HepG2 (cell line): Measurements from ENCODE around the gene CACNA1D. TPM values are rescaled to one million over a fixed set of nuclear protein-coding genes. Genes with fewer than 3 reads are reported as not detected.
A peak's percentile ranks its signal among the peaks of the same experiment; 100 is the strongest.

ENCODE experiments used
- ATAC-seq: fragments of 200-7000 bp; cut with Tn5 transposase; 3 replicates; pipeline ENCODE4 v1.9.1; 2020; ENCODE audit warnings: mild to moderate bottlenecking, moderate library complexity
- BruUV-seq: library from RNA; stranded (reverse); fragments of 400-500 nt; replicated peaks from 2 replicates; lab custom pipeline; 2021; lab: Mats Ljungman, UMichigan
- CTCF ChIA-PET: fragments of 300-600 bp; formaldehyde crosslinking; extraction: SDS; loops from one replicate; lab custom pipeline; 2021; ENCODE audit warnings: low total read pairs, inconsistent platforms, low intra/inter-chr PET ratio; lab: Yijun Ruan, JAX
- POLR2A ChIA-PET: fragments of 350-600 bp; sonication (Branson Sonifier 250); formaldehyde crosslinking; loops from one replicate; lab custom pipeline; 2020; ENCODE audit warnings: antibody characterized with exemption, inconsistent platforms; lab: Yijun Ruan, JAX
- DNase-seq: peaks from one replicate; pipeline ENCODE4 v3.0.0-alpha.2; 2015; ENCODE audit warnings: low spot score
- FAIRE-seq: peaks from 3 replicates; lab custom pipeline; 2011; peaks lifted over from hg19 to GRCh38; lab: Jason Lieb, UNC
- H2AFZ ChIP-seq: one replicate; pipeline ENCODE4 v1.6.1; 2011; ENCODE audit warnings: low read length, inconsistent platforms
- H3K27ac ChIP-seq: fragments of 300-600 bp; 3 replicates; pipeline ENCODE4 v1.8.0; 2011; ENCODE audit warnings: mixed run types, mild to moderate bottlenecking, mixed read lengths, low read length, inconsistent platforms; ENCODE audit not compliant: insufficient read depth; ENCODE audit errors: extremely low read length
- H3K27me3 ChIP-seq, 2 experiments: fragments of 200-600 bp in 1 of 2; 2 replicates in 1 of 2; 3 replicates in 1 of 2; pipeline versions ENCODE4 v1.6.0 to v1.8.0; 2011; ENCODE audit warnings: low read length in 2 of 2, mild to moderate bottlenecking in 2 of 2, moderate library complexity in 2 of 2, inconsistent platforms in 1 of 2; ENCODE audit not compliant: insufficient read depth in 2 of 2, control insufficient read depth in 1 of 2
- H3K36me3 ChIP-seq, 2 experiments: fragments of 200-600 bp in 1 of 2; replicated peaks in 1 of 2; 2 replicates in 1 of 2; 3 replicates in 1 of 2; pipeline versions ENCODE4 v1.5.1 to v1.8.0; 2011; ENCODE audit warnings: low read length in 2 of 2, inconsistent platforms in 1 of 2; ENCODE audit not compliant: insufficient read depth in 2 of 2, control insufficient read depth in 1 of 2
- H3K4me1 ChIP-seq: 2 replicates; pipeline ENCODE4 v1.5.1; 2012; ENCODE audit warnings: low read length, inconsistent platforms; ENCODE audit not compliant: insufficient read depth
- H3K4me2 ChIP-seq: 2 replicates; pipeline ENCODE4 v1.6.0; 2011; ENCODE audit warnings: low read depth, low read length, inconsistent platforms
- H3K4me3 ChIP-seq, 3 experiments: fragments of 200-600 bp in 1 of 3; sonication (generic), shearing (Covaris generic) in 1 of 3; replicated peaks in 1 of 3; 2 replicates each; pipeline ENCODE4 v1.5.1; 2011 to 2016; ENCODE audit warnings: low read length in 3 of 3, inconsistent platforms in 2 of 3, low read depth in 2 of 3, mild to moderate bottlenecking in 2 of 3, control low read depth in 1 of 3, mixed read lengths in 1 of 3; ENCODE audit not compliant: insufficient read depth in 1 of 3
- H3K79me2 ChIP-seq: one replicate; pipeline ENCODE4 v1.6.1; 2011; ENCODE audit warnings: low read length, inconsistent platforms; ENCODE audit not compliant: insufficient read depth
- H3K9ac ChIP-seq: 2 replicates; pipeline ENCODE4 v1.6.0; 2011; ENCODE audit warnings: mild to moderate bottlenecking, low read depth, low read length, inconsistent platforms; ENCODE audit not compliant: insufficient read depth
- H3K9me3 ChIP-seq: 2 replicates; pipeline ENCODE4 v1.5.1; 2012; ENCODE audit warnings: mild to moderate bottlenecking, low read length
- H4K20me1 ChIP-seq: 2 replicates; pipeline ENCODE4 v1.6.0; 2011; ENCODE audit warnings: inconsistent platforms, mild to moderate bottlenecking, low read length, moderate library complexity; ENCODE audit not compliant: insufficient read depth
- CEBPB ChIP-seq: IDR thresholded peaks from 2 replicates; pipeline ENCODE4 v1.6.1; 2011; ENCODE audit warnings: low read depth, low read length, improper control_type of control experiment, borderline replicate concordance
- KLF15 ChIP-seq: sonication (generic); formaldehyde crosslinking; IDR thresholded peaks from 2 replicates; pipeline ENCODE4 v1.8.1; 2023; ENCODE audit warnings: borderline replicate concordance, mild to moderate bottlenecking, inconsistent platforms, missing genetic modification reagents, mixed read lengths
- NFKB2 ChIP-seq: sonication (generic); formaldehyde crosslinking; IDR thresholded peaks from 2 replicates; pipeline ENCODE4 v1.4.0; 2020; ENCODE audit warnings: missing genetic modification reagents, borderline replicate concordance
- NFKBIZ ChIP-seq: IDR thresholded peaks from 2 replicates; pipeline ENCODE4 v1.6.1; 2018; ENCODE audit warnings: missing genetic modification reagents, missing compliant biosample characterization
- SMAD1 ChIP-seq: sonication (generic); formaldehyde crosslinking; IDR thresholded peaks from 2 replicates; pipeline ENCODE4 v1.4.0; 2020; ENCODE audit warnings: missing genetic modification reagents, low read depth, mild to moderate bottlenecking, borderline replicate concordance
- SPEN ChIP-seq: sonication (generic); formaldehyde crosslinking; IDR thresholded peaks from 2 replicates; pipeline ENCODE4 v1.5.1; 2020; ENCODE audit warnings: low read depth, mild to moderate bottlenecking, missing genetic modification reagents
- TOE1 ChIP-seq: sonication (generic); formaldehyde crosslinking; IDR thresholded peaks from 2 replicates; pipeline ENCODE4 v1.4.0; 2020; ENCODE audit warnings: mild to moderate bottlenecking, missing genetic modification reagents
- ZFY ChIP-seq: sonication (generic); formaldehyde crosslinking; IDR thresholded peaks from 2 replicates; pipeline ENCODE4 v1.4.0; 2020; ENCODE audit warnings: missing genetic modification reagents
- ZMYM4 ChIP-seq: sonication (generic); formaldehyde crosslinking; IDR thresholded peaks from 2 replicates; pipeline ENCODE4 v1.8.1; 2023; ENCODE audit warnings: mild to moderate bottlenecking, missing genetic modification reagents
- ZNF274 ChIP-seq: sonication (generic); formaldehyde crosslinking; IDR thresholded peaks from 2 replicates; pipeline ENCODE4 v1.5.1; 2020; ENCODE audit warnings: mild to moderate bottlenecking, missing genetic modification reagents
- WGBS: methylation state at CpG from one replicate; pipeline ENCODE4 v1.1.6; 2017; ENCODE audit warnings: low lambda C conversion rate; 5-methylcytosine and 5-hydroxymethylcytosine counted together
- in situ Hi-C: cut with HindIII; loops from 2 replicates; pipeline ENCODE4 v1.10.0; 2017; ENCODE audit warnings: low pct_unique_long_range_greater_than_20kb; ENCODE audit not compliant: extremely low pct_ligation_motif_present
- intact Hi-C: fragments of 100-400 bp; cut with micrococcal nuclease; formaldehyde crosslinking; loops from one replicate; pipeline ENCODE4 v1.10.0; 2022; ENCODE audit not compliant: unreplicated experiment
- polyA plus RNA-seq, 8 experiments: library from polyadenylated mRNA; depleted of rRNA in 3 of 8; stranded (reverse) in 7 of 8; unstranded in 1 of 8; fragments of >200 nt; fragmentation: Illumina TruSeq in 4 of 8; extraction: Trizol in 4 of 8; gene quantifications; 2 replicates each; pipeline versions ENCODE4 v1.2.1 to v1.2.3, GENCODE V29; 2011 to 2016; ENCODE audit warnings: low read depth in 4 of 8, missing spikeins in 1 of 8, mixed read lengths in 1 of 8; ENCODE audit not compliant: insufficient read depth in 1 of 8
- total RNA-seq, 5 experiments: library from RNA; depleted of rRNA; stranded (reverse); fragments of >200 nt; fragmentation: Illumina TruSeq; extraction: Trizol; gene quantifications; 2 replicates each; pipeline ENCODE4 v1.2.3, GENCODE V29; 2016; ENCODE audit warnings: low read depth in 1 of 5
- TF ChIP-seq, protein P1 (sequence below): sonication (generic); formaldehyde crosslinking; IDR thresholded peaks from 2 replicates; pipeline ENCODE4 v1.5.0; 2020; ENCODE audit warnings: mild to moderate bottlenecking, missing genetic modification reagents, moderate library complexity
- TF ChIP-seq, protein P2 (sequence below): sonication (generic); formaldehyde crosslinking; IDR thresholded peaks from 2 replicates; pipeline ENCODE4 v1.9.0; 2021; ENCODE audit warnings: missing genetic modification reagents, borderline replicate concordance

The CACNA1D gene
- total and polyA plus RNA-seq, 2 of the 13 experiments (the other 11 are each of a cell fraction or from before 2014, with no cell fraction given): 0.26 to 0.38 TPM

DNA sequence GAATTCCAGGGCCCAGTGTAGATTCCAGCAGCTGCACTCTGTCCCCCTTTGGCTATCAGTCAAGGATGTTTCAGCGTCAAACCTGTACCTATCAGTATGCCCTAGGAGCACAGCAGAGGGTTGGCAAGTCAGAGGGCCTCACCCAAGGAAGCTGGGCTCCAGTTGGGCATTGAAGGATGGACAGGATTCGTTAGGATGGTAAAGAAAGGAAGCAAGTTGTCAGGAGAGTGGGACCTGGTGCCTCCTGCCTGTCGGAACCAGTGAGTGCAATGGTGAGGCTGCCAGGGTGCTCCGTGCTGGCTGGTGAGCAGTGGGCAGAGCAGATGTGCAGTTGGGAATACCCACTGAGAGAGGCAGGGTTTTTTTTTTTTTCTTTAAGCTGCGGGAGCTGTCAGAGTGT lies 194.6 kb downstream of the CACNA1D start:
- DNase-seq (no peak), FAIRE-seq (no peak), ATAC-seq (no peak)
- Histone ChIP-seq H3K9ac (no peak overlapping the region), H3K9me3 (no peaks in the 10 kb centered on the region), H2AFZ (no peak overlapping the region), H4K20me1 (no peaks in the 10 kb centered on the region), H3K79me2 (no peaks in the 10 kb centered on the region), H3K36me3 (no peaks in the 10 kb centered on the region), H3K4me2 (no peak overlapping the region), H3K4me1 (peaks cover 9% of the 10 kb centered on the region), H3K27ac (no peak overlapping the region), H3K27me3 (no peaks in the 10 kb centered on the region), H3K4me3 (no peak overlapping the region)
- TF ChIP-seq, protein P1, sequence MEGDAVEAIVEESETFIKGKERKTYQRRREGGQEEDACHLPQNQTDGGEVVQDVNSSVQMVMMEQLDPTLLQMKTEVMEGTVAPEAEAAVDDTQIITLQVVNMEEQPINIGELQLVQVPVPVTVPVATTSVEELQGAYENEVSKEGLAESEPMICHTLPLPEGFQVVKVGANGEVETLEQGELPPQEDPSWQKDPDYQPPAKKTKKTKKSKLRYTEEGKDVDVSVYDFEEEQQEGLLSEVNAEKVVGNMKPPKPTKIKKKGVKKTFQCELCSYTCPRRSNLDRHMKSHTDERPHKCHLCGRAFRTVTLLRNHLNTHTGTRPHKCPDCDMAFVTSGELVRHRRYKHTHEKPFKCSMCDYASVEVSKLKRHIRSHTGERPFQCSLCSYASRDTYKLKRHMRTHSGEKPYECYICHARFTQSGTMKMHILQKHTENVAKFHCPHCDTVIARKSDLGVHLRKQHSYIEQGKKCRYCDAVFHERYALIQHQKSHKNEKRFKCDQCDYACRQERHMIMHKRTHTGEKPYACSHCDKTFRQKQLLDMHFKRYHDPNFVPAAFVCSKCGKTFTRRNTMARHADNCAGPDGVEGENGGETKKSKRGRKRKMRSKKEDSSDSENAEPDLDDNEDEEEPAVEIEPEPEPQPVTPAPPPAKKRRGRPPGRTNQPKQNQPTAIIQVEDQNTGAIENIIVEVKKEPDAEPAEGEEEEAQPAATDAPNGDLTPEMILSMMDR (CRISPR knock-in tag): 0 out of 2 replicates have a peak, but pooled peaks have one; percentile 9
- no peak for TF ChIP-seq CEBPB
- TF ChIP-seq, protein P2, sequence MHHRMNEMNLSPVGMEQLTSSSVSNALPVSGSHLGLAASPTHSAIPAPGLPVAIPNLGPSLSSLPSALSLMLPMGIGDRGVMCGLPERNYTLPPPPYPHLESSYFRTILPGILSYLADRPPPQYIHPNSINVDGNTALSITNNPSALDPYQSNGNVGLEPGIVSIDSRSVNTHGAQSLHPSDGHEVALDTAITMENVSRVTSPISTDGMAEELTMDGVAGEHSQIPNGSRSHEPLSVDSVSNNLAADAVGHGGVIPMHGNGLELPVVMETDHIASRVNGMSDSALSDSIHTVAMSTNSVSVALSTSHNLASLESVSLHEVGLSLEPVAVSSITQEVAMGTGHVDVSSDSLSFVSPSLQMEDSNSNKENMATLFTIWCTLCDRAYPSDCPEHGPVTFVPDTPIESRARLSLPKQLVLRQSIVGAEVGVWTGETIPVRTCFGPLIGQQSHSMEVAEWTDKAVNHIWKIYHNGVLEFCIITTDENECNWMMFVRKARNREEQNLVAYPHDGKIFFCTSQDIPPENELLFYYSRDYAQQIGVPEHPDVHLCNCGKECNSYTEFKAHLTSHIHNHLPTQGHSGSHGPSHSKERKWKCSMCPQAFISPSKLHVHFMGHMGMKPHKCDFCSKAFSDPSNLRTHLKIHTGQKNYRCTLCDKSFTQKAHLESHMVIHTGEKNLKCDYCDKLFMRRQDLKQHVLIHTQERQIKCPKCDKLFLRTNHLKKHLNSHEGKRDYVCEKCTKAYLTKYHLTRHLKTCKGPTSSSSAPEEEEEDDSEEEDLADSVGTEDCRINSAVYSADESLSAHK (CRISPR knock-in tag): no peak
- in situ Hi-C loops (no loop called here), intact Hi-C loops (no loop called here)
- ChIA-PET CTCF (no interaction called here), POLR2A (no interaction called here)
- no TSS peak for BruUV-seq
- WGBS: 30% methylated on average over 5 of the region's 5 CpGs

DNA sequence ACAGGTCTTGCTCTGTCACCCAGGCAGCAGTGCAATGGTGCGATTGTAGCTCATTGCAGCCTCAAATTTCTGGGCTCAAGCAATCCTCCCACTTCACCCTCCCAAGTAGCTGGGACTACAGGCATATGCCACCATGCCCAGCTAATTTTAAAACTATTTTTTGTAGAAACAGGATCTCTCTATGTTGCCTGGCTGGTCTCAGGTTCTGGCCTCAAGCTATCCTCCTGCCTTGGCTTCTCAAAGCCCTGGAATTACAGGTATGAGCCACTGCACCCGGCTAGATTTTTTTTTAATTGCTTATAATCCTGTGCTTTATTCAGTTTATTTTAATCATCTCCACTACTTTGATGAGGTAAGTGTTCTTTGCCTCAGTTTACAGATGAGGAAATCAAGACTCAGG lies 195.3 kb downstream of the CACNA1D start:
- WGBS: 57% methylated on average over 2 of the region's 2 CpGs
- no peak for FAIRE-seq
- in situ Hi-C loops: no loop called here

More for the DNA sequence above, 195.3 kb downstream of the CACNA1D start:
- Histone ChIP-seq H3K36me3 (no peaks in the 10 kb centered on the region), H2AFZ (no peak overlapping the region), H3K9me3 (no peaks in the 10 kb centered on the region), H3K4me1 (peaks cover 9% of the 10 kb centered on the region), H3K27me3 (no peaks in the 10 kb centered on the region), H3K27ac (no peak overlapping the region)
- intact Hi-C loops: no loop called here
- BruUV-seq: no TSS peak
- TF ChIP-seq NFKB2 (CRISPR knock-in tag) (no peak), ZFY (CRISPR knock-in tag) (no peak), ZNF274 (CRISPR knock-in tag) (no peak), NFKBIZ (CRISPR knock-in tag) (no peak), KLF15 (CRISPR knock-in tag) (no peak), SMAD1 (CRISPR knock-in tag) (no peak), ZMYM4 (CRISPR knock-in tag) (no peak), SPEN (CRISPR knock-in tag) (no peak), TOE1 (CRISPR knock-in tag) (no peak)
- TF ChIP-seq, all 625 proteins: peak for 0
- Histone ChIP-seq H3K9ac (no peak overlapping the region), H3K4me2 (no peak overlapping the region), H3K4me3 (no peak overlapping the region), H3K79me2 (no peaks in the 10 kb centered on the region), H4K20me1 (no peaks in the 10 kb centered on the region)
- ChIA-PET CTCF (no interaction called here), POLR2A (no interaction called here)
- ATAC-seq: no peak
- DNase-seq: no peak
